ENCODE results near the gene NRG2.

- TF ChIP-seq, protein P1, sequence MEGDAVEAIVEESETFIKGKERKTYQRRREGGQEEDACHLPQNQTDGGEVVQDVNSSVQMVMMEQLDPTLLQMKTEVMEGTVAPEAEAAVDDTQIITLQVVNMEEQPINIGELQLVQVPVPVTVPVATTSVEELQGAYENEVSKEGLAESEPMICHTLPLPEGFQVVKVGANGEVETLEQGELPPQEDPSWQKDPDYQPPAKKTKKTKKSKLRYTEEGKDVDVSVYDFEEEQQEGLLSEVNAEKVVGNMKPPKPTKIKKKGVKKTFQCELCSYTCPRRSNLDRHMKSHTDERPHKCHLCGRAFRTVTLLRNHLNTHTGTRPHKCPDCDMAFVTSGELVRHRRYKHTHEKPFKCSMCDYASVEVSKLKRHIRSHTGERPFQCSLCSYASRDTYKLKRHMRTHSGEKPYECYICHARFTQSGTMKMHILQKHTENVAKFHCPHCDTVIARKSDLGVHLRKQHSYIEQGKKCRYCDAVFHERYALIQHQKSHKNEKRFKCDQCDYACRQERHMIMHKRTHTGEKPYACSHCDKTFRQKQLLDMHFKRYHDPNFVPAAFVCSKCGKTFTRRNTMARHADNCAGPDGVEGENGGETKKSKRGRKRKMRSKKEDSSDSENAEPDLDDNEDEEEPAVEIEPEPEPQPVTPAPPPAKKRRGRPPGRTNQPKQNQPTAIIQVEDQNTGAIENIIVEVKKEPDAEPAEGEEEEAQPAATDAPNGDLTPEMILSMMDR (IDR thresholded peaks at IDR 0.05) = no peak
- TF ChIP-seq ZNF302 (CRISPR knock-in tag; IDR thresholded peaks at IDR 0.05) = no peak
- no peak for TF ChIP-seq POLR2A (IDR thresholded peaks at IDR 0.05; ENCODE audit: low read length)
- TF ChIP-seq, protein P2, sequence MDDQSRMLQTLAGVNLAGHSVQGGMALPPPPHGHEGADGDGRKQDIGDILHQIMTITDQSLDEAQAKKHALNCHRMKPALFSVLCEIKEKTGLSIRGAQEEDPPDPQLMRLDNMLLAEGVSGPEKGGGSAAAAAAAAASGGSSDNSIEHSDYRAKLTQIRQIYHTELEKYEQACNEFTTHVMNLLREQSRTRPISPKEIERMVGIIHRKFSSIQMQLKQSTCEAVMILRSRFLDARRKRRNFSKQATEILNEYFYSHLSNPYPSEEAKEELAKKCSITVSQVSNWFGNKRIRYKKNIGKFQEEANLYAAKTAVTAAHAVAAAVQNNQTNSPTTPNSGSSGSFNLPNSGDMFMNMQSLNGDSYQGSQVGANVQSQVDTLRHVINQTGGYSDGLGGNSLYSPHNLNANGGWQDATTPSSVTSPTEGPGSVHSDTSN (IDR thresholded peaks at IDR 0.05) = no peak
- TF ChIP-seq RFX5 (IDR thresholded peaks at IDR 0.05) = no peak
- TF ChIP-seq ESRRA (IDR thresholded peaks at IDR 0.05; ENCODE audit: borderline replicate concordance, low read length) = no peak
- TF ChIP-seq CBX2 (IDR thresholded peaks at IDR 0.05; ENCODE audit: borderline replicate concordance, low read depth) = no peak
- no peak for TF ChIP-seq USF2 (IDR thresholded peaks at IDR 0.05)
- TF ChIP-seq NR3C1 (IDR thresholded peaks at IDR 0.05) = no peak
- no peak for TF ChIP-seq MAX (IDR thresholded peaks at IDR 0.05)
- no peak for TF ChIP-seq REST (IDR thresholded peaks at IDR 0.05)
- TF ChIP-seq POLR2AphosphoS2 (conservative IDR thresholded peaks at IDR 0.05; ENCODE audit: low read length) = no peak
- no peak for TF ChIP-seq FOSL2 (IDR thresholded peaks at IDR 0.05)
- no peak for TF ChIP-seq FOSL2 (CRISPR knock-in tag; IDR thresholded peaks at IDR 0.05)
- no peak for TF ChIP-seq HOXA7 (CRISPR knock-in tag; IDR thresholded peaks at IDR 0.05)
These were observed 167.1 kb downstream of the NRG2 start for GRCh38 chr5:139875957-139876356.

Data from A549 (cell line).